Upper lobe of left lung (tissue), 6 donors: Measurements from ENCODE around the gene DNASE2B. TPM values are rescaled to one million over a fixed set of nuclear protein-coding genes. Genes with fewer than 3 reads are reported as not detected.

ENCODE experiments used
- ATAC-seq, 2 donors: fragments of 200-7000 bp; cut with Tn5 transposase; one replicate each; pipeline ENCODE4 v1.9.1; 2022; ENCODE audit warnings: mild to moderate bottlenecking in 2 of 2, moderate library complexity in 2 of 2; ENCODE audit not compliant: low FRiP score in 2 of 2
- DNase-seq, 2 donors: peaks; one replicate each; pipeline ENCODE4 v3.0.0-alpha.2; 2019 to 2020
- H3K27ac ChIP-seq, 4 donors: fragments of 200-600 bp; sonication (generic); one replicate each; pipeline ENCODE4 v1.5.1; 2016 to 2019
- H3K27me3 ChIP-seq, 4 donors: fragments of 200-600 bp; sonication (generic); one replicate each; pipeline ENCODE4 v1.5.1; 2017 to 2019
- H3K36me3 ChIP-seq, 4 donors: fragments of 200-600 bp; sonication (generic); one replicate each; pipeline ENCODE4 v1.5.1; 2016 to 2019
- H3K4me1 ChIP-seq, 4 donors: fragments of 200-600 bp; sonication (generic); one replicate each; pipeline ENCODE4 v1.5.1; 2018 to 2019
- H3K4me3 ChIP-seq, 4 donors: fragments of 200-600 bp; sonication (generic); one replicate each; pipeline ENCODE4 v1.5.1; 2017 to 2019; ENCODE audit warnings: mild to moderate bottlenecking in 2 of 4, moderate library complexity in 1 of 4
- H3K9me3 ChIP-seq, 4 donors: fragments of 200-600 bp; sonication (generic); one replicate each; pipeline ENCODE4 v1.5.1; 2018 to 2019
- CTCF ChIP-seq, 6 experiments: fragments of 450-650 bp in 4 of 6; fragments of 200-600 bp in 2 of 6; sonication (generic) in 2 of 6; IDR thresholded peaks; one replicate each; pipeline ENCODE4 v1.5.1; 2016 to 2019; ENCODE audit warnings: antibody characterized with exemption in 6 of 6
- EP300 ChIP-seq, 4 donors: sonication (generic); formaldehyde crosslinking; IDR thresholded peaks; one replicate each; pipeline ENCODE4 v1.5.1; 2017; ENCODE audit warnings: antibody characterized with exemption in 4 of 4, control low read depth in 2 of 4
- POLR2A ChIP-seq, 4 donors: fragments of 450-650 bp; IDR thresholded peaks; one replicate each; pipeline ENCODE4 v1.5.1; 2016 to 2017; ENCODE audit warnings: antibody characterized with exemption in 4 of 4, mild to moderate bottlenecking in 2 of 4
- POLR2AphosphoS5 ChIP-seq, 2 donors: sonication (generic); formaldehyde crosslinking; IDR thresholded peaks; one replicate each; pipeline ENCODE4 v1.5.1; 2017; ENCODE audit warnings: antibody characterized with exemption in 2 of 2
- WGBS, 2 donors: methylation state at CpG; one replicate each; pipeline ENCODE4 v1.1.5; 2017 to 2018; 5-methylcytosine and 5-hydroxymethylcytosine counted together
- total RNA-seq, 6 donors: library from RNA; depleted of rRNA in 4 of 6; stranded (reverse); fragments of >200 nt in 4 of 6; gene quantifications; one replicate each; pipeline versions ENCODE4 v1.1.0 to v1.2.1, GENCODE V29; 2016 to 2021
- donor health status: DM: no; HTN: no; CAD: no; lungs with moderate emphysema.
- donor health status: DM: no; HTN: yes; CAD: no; lungs with severe emphysema.

The DNASE2B gene
- total RNA-seq, 6 donors from 2014 or later: 1.5 to 14.7 (median 5.5) TPM; not detected in 1

DNA sequence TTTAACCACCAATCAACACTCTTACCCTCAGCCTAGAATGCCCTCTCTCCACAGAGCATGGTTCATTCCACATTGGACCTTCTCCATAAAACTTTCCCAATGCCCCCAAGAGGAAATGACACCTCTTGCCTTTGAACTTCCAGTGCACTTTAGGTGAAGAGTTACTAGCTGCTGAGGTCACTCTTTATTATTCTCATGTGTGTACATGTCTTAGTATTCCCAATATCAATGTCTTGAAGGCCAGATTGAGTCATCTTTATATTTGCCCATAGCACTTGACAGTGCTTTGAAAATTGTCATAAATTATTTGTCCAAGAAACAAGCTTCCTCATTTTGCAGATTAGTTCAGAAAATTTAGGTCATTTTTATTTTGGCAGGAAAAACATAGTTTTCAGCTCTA, 8.1 kb upstream of the DNASE2B start:
- H3K36me3 ChIP-seq: no peaks in the 10 kb centered on the region
- TF ChIP-seq CTCF (IDR thresholded peaks at IDR 0.05) (no peak), POLR2A (IDR thresholded peaks at IDR 0.05) (no peak), POLR2AphosphoS5 (IDR thresholded peaks at IDR 0.05) (no peak), EP300 (IDR thresholded peaks at IDR 0.05) (no peak)
- ATAC-seq (no peak), DNase-seq (no peak)
- H3K4me1 ChIP-seq: no peaks in the 10 kb centered on the region
- H3K9me3 ChIP-seq: no peaks in the 10 kb centered on the region
- H3K27ac ChIP-seq: no peak overlapping the region
- no peaks in the 10 kb centered on the region for H3K27me3 ChIP-seq
- H3K4me3 ChIP-seq: no peak overlapping the region

- Histone ChIP-seq H3K27ac (no peak overlapping the region), H3K4me1 (no peaks in the 10 kb centered on the region), H3K4me3 (no peak overlapping the region), H3K9me3 (no peaks in the 10 kb centered on the region), H3K36me3 (no peaks in the 10 kb centered on the region), H3K27me3 (no peaks in the 10 kb centered on the region)
- DNase-seq: no peak
- ATAC-seq: no peak
- no peak for TF ChIP-seq POLR2A (IDR thresholded peaks at IDR 0.05)
- TF ChIP-seq EP300 (IDR thresholded peaks at IDR 0.05): no peak
- no peak for TF ChIP-seq POLR2AphosphoS5 (IDR thresholded peaks at IDR 0.05)
- TF ChIP-seq CTCF (IDR thresholded peaks at IDR 0.05): no peak
- WGBS, 2 donors: 60 to 93% methylated on average over 3 of the region's 3 CpGs
Measured at GRCh38 chr1:84401156-84401555, 2.9 kb downstream of the DNASE2B start.

DNA sequence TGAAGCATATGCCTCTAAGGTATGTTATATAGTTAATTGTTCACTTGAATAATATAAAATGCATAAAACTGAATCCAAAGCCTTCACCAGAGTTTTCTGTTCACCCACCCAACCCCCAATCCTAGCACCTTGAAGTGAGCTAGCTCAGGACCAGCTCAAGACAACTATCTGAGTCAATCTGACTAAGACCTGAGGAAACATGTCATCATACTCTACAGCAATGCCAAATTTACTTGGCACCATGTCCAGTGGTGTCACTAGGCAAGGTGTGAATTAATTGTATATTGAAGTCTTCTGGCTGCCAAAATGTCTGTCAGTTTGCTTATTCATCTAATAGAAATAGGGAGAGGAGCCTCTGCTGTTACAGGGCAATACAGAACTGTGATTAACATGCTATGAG, 3.8 kb downstream of the DNASE2B start:
- TF ChIP-seq POLR2AphosphoS5 (IDR thresholded peaks at IDR 0.05) (no peak), POLR2A (IDR thresholded peaks at IDR 0.05) (no peak), CTCF (IDR thresholded peaks at IDR 0.05) (no peak), EP300 (IDR thresholded peaks at IDR 0.05) (no peak)
- no peak overlapping the region for H3K4me3 ChIP-seq
- no peak overlapping the region for H3K27ac ChIP-seq
- H3K27me3 ChIP-seq: no peaks in the 10 kb centered on the region
- no peaks in the 10 kb centered on the region for H3K9me3 ChIP-seq
- ATAC-seq (no peak), DNase-seq (no peak)
- H3K36me3 ChIP-seq: no peaks in the 10 kb centered on the region
- no peaks in the 10 kb centered on the region for H3K4me1 ChIP-seq

GRCh38 chr1:84402501-84402900, 4.2 kb downstream of the DNASE2B start:
- H3K27me3 ChIP-seq: no peaks in the 10 kb centered on the region
- no peaks in the 10 kb centered on the region for H3K4me1 ChIP-seq
- ATAC-seq: no peak
- no peak overlapping the region for H3K27ac ChIP-seq
- no peaks in the 10 kb centered on the region for H3K36me3 ChIP-seq
- TF ChIP-seq EP300 (IDR thresholded peaks at IDR 0.05) (no peak), POLR2A (IDR thresholded peaks at IDR 0.05) (no peak), CTCF (IDR thresholded peaks at IDR 0.05) (no peak), POLR2AphosphoS5 (IDR thresholded peaks at IDR 0.05) (no peak)
- H3K9me3 ChIP-seq: no peaks in the 10 kb centered on the region
- DNase-seq: no peak
- H3K4me3 ChIP-seq: no peak overlapping the region

DNA sequence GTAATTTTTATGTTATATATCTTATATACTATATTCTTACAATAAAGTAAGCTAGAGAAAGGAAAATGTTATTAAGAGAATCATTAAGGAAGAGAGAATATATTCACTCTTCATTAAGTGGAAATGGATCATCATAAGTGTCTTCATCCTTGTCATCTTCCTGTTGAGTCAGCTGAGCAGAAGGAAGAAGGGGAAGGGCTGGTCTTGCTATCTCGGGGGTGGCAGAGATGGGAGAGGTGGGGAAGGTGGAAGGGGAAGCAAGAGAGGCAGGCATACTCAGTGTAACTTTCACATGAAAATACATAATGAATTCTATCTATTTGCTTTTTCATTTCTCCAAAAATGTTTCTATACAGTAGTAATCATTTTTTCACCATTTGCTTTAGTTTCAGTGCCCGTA, 5.1 kb downstream of the DNASE2B start:
- Histone ChIP-seq H3K36me3 (no peaks in the 10 kb centered on the region), H3K27ac (no peak overlapping the region), H3K4me3 (no peak overlapping the region), H3K4me1 (no peaks in the 10 kb centered on the region), H3K27me3 (no peaks in the 10 kb centered on the region), H3K9me3 (no peaks in the 10 kb centered on the region)
- no peak for TF ChIP-seq POLR2AphosphoS5 (IDR thresholded peaks at IDR 0.05)
- DNase-seq (no peak), ATAC-seq (no peak)
- WGBS, 2 donors: 70 to 73% methylated on average over 2 of the region's 2 CpGs
